CD8-positive, alpha-beta memory T cell (primary cell): ENCODE results near the gene OOSP1. TPM values are rescaled to one million over a fixed set of nuclear protein-coding genes. Genes with fewer than 3 reads are reported as not detected.

Source experiments
- CTCF ChIA-PET: fragments of 350-600 bp; sonication (Branson Sonifier 250); formaldehyde crosslinking; loops from one replicate; lab custom pipeline; 2021; ENCODE audit warnings: antibody characterized with exemption; lab: Charles Lee
- POLR2A ChIA-PET: fragments of 350-600 bp; sonication (Branson Sonifier 250); formaldehyde crosslinking; loops from one replicate; lab custom pipeline; 2021; ENCODE audit warnings: antibody characterized with exemption; lab: Charles Lee
- DNase-seq, 5 donors: peaks; one replicate each; pipeline versions ENCODE4 v3.0.0 to v3.0.0-alpha.2; 2020 to 2022; ENCODE audit warnings: mixed read lengths in 1 of 5
- H3K27ac ChIP-seq: one replicate; pipeline ENCODE4 v1.7.0; 2013; ENCODE audit warnings: low read depth, mild to moderate bottlenecking, low read length, moderate library complexity
- H3K27me3 ChIP-seq: 2 replicates; pipeline ENCODE4 v1.7.0; 2013; ENCODE audit warnings: low read length, mild to moderate bottlenecking; ENCODE audit not compliant: insufficient read depth, poor library complexity, severe bottlenecking
- H3K36me3 ChIP-seq: 2 replicates; pipeline ENCODE4 v1.7.0; 2013; ENCODE audit warnings: mild to moderate bottlenecking, low read length, moderate library complexity; ENCODE audit not compliant: insufficient read depth
- H3K4me1 ChIP-seq: 2 replicates; pipeline ENCODE4 v1.7.0; 2013; ENCODE audit warnings: mild to moderate bottlenecking, low read length, moderate library complexity; ENCODE audit not compliant: insufficient read depth
- H3K4me3 ChIP-seq: 2 replicates; pipeline ENCODE4 v1.7.0; 2013; ENCODE audit warnings: mild to moderate bottlenecking, low read length
- H3K9me3 ChIP-seq: 2 replicates; pipeline ENCODE4 v1.7.0; 2013; ENCODE audit warnings: mild to moderate bottlenecking, low read length
- H3K27ac Mint-ChIP-seq, 8 donors: one replicate each; pipeline ENCODE4 v1.8.0; 2020 to 2021; ENCODE audit warnings: mixed read lengths in 8 of 8, mild to moderate bottlenecking in 6 of 8, inconsistent platforms in 3 of 8, moderate library complexity in 3 of 8
- H3K27me3 Mint-ChIP-seq, 2 donors: one replicate each; pipeline ENCODE4 v1.8.0; 2020 to 2021; ENCODE audit warnings: mixed read lengths in 2 of 2, mild to moderate bottlenecking in 1 of 2, moderate library complexity in 1 of 2
- H3K36me3 Mint-ChIP-seq, 3 donors: one replicate each; pipeline ENCODE4 v1.8.0; 2020 to 2021; ENCODE audit warnings: mixed read lengths in 3 of 3, inconsistent platforms in 1 of 3, mild to moderate bottlenecking in 1 of 3
- H3K4me1 Mint-ChIP-seq, 3 donors: one replicate each; pipeline ENCODE4 v1.8.0; 2020 to 2021; ENCODE audit warnings: mixed read lengths in 3 of 3, inconsistent platforms in 1 of 3, mild to moderate bottlenecking in 1 of 3
- H3K4me3 Mint-ChIP-seq, 7 donors: one replicate each; pipeline ENCODE4 v1.8.0; 2020 to 2021; ENCODE audit warnings: mixed read lengths in 7 of 7, mild to moderate bottlenecking in 6 of 7, moderate library complexity in 4 of 7, inconsistent platforms in 2 of 7
- H3K9me3 Mint-ChIP-seq, 5 donors: one replicate each; pipeline ENCODE4 v1.8.0; 2020 to 2022; ENCODE audit warnings: mixed read lengths in 5 of 5, mild to moderate bottlenecking in 3 of 5, moderate library complexity in 2 of 5, inconsistent platforms in 1 of 5
- polyA plus RNA-seq: library from polyadenylated mRNA; unstranded; fragments of 300-500 nt; fragmentation: Illumina TruSeq; gene quantifications from one replicate; pipeline ENCODE4 v1.2.3, GENCODE V29; 2021
- total RNA-seq, 2 experiments: library from RNA; stranded (reverse); gene quantifications; one replicate each; pipeline ENCODE4 v1.2.3, GENCODE V29; 2021

OOSP1 gene
- total and polyA plus RNA-seq, 3 experiments from 2014 or later, result 0.28 TPM; not detected in 2

DNA sequence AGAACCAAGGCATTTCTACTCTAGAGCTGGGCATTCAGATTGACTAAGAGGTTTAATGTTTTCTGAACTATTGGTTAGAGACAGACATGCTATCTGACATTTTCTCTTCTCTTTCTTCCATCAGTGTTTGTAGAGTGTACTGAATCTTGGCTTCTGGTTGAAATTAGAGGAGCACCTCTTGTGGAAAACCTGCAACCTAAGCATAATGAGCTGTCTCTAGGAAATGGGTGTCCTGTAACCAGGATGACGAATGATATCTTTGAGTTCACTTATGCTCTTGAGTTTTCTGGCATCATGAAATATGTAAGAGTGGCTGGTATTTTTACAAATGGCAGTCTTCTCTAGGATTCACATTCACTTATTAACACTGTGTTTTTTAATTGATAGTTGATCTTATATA is 45.0 kb downstream of the OOSP1 start:
- CTCF ChIA-PET, result no interaction called here
- Mint-ChIP-seq H3K9me3 (no peaks in the 10 kb centered on the region), H3K4me3 (no peak overlapping the region), H3K36me3 (no peaks in the 10 kb centered on the region), H3K4me1 (no peaks in the 10 kb centered on the region), H3K27ac (no peak overlapping the region), H3K27me3 (peaks cover 1 to 27% of the 10 kb centered on the region in 2 donors)
- H3K36me3 ChIP-seq, result no peaks in the 10 kb centered on the region
- no peaks in the 10 kb centered on the region for H3K27me3 ChIP-seq
- H3K9me3 ChIP-seq, result no peaks in the 10 kb centered on the region
- POLR2A ChIA-PET, result no interaction called here
- no peak overlapping the region for H3K4me3 ChIP-seq
- no peak overlapping the region for H3K27ac ChIP-seq
- DNase-seq, result no peak
- H3K4me1 ChIP-seq, result no peaks in the 10 kb centered on the region

DNA sequence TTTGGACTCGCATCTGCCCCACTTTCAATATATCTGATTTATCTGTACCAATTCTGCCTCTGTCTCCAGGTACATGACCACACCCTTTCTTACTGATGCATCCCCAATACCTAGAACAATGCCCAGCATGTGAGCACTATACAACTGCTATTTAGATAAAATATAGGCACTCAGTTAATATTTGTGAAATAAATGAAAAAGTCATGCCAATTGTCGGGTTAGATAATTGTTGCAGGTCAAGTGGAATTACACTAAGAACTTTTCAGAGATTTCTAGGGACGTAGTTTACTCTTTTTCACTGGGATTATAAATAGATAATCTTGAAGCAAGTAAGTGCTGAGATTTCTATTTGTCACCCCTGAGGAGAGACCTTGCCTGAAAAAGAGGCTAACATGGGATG is 46.1 kb downstream of the OOSP1 start:
- no peaks in the 10 kb centered on the region for H3K36me3 Mint-ChIP-seq
- no peaks in the 10 kb centered on the region for H3K9me3 ChIP-seq
- no peak for DNase-seq
- no peak overlapping the region for H3K27ac Mint-ChIP-seq
- H3K27me3 ChIP-seq, result no peaks in the 10 kb centered on the region
- no peaks in the 10 kb centered on the region for H3K36me3 ChIP-seq
- H3K27ac ChIP-seq, result no peak overlapping the region
- no peak overlapping the region for H3K4me3 Mint-ChIP-seq
- no peaks in the 10 kb centered on the region for H3K9me3 Mint-ChIP-seq
- H3K4me3 ChIP-seq, result no peak overlapping the region
- no peaks in the 10 kb centered on the region for H3K4me1 Mint-ChIP-seq
- POLR2A ChIA-PET, result no interaction called here
- no peaks in the 10 kb centered on the region for H3K4me1 ChIP-seq
- peaks cover 3 to 18% of the 10 kb centered on the region in 2 donors for H3K27me3 Mint-ChIP-seq
- CTCF ChIA-PET, result no interaction called here

DNA sequence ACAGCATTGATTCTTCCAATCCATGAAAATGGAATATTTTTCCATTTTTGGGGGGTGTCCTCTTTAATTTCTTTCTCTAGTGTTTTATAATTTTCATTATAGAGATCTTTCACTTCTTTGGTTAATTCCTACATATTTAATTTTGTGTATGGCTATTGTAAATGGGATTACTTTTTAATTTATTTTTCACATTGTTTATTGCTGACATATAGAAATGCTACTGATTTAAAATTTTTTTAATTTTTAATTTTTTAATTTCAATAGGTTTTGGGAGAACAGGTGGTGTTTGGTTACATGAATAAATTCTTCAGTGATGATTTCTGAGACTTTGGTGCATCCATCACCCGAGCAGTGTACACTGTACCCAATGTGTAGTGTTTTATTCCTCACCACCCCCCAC is 52.2 kb downstream of the OOSP1 start:
- POLR2A ChIA-PET, result no interaction called here
- no peak overlapping the region for H3K27ac ChIP-seq
- H3K36me3 Mint-ChIP-seq, result no peaks in the 10 kb centered on the region
- H3K9me3 Mint-ChIP-seq, result peaks cover 6 to 21% (median 14%) of the 10 kb centered on the region in 5 donors
- no peaks in the 10 kb centered on the region for H3K36me3 ChIP-seq
- no peak overlapping the region for H3K27ac Mint-ChIP-seq
- no peaks in the 10 kb centered on the region for H3K4me1 ChIP-seq
- DNase-seq, result no peak
- peaks cover 4 to 14% of the 10 kb centered on the region in 2 donors for H3K27me3 Mint-ChIP-seq
- H3K4me3 Mint-ChIP-seq, result no peak overlapping the region
- CTCF ChIA-PET, result no interaction called here
- H3K4me3 ChIP-seq, result no peak overlapping the region
- H3K27me3 ChIP-seq, result no peaks in the 10 kb centered on the region
- no peaks in the 10 kb centered on the region for H3K9me3 ChIP-seq
- no peaks in the 10 kb centered on the region for H3K4me1 Mint-ChIP-seq

DNA sequence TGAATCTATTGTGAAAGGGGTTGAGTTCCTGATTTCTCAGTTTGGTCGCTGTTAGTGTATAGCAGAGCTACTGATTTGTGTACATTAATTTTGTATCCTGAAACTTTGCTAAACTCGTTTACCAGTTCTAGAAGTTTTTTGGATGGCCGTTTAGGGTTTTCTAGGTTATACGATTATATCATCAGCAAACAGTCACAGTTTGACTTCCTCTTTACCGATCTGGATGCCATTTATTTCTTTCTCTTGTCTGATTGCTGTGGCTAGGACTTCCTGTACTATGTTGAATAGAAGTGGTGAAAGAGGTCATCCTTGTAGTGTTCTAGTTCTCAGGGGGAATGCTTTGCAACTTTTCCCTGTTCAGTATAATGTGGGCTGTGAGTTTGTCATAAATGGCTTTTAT is 54.2 kb downstream of the OOSP1 start:
- peaks cover 6 to 21% (median 14%) of the 10 kb centered on the region in 5 donors for H3K9me3 Mint-ChIP-seq
- H3K27ac Mint-ChIP-seq, result no peak overlapping the region
- Histone ChIP-seq H3K4me1 (no peaks in the 10 kb centered on the region), H3K36me3 (no peaks in the 10 kb centered on the region), H3K4me3 (no peak overlapping the region), H3K27me3 (no peaks in the 10 kb centered on the region), H3K27ac (no peak overlapping the region), H3K9me3 (no peaks in the 10 kb centered on the region)
- no peaks in the 10 kb centered on the region for H3K4me1 Mint-ChIP-seq
- H3K27me3 Mint-ChIP-seq, result peaks cover 4 to 17% of the 10 kb centered on the region in 2 donors
- H3K4me3 Mint-ChIP-seq, result no peak overlapping the region
- POLR2A ChIA-PET, result no interaction called here
- CTCF ChIA-PET, result no interaction called here
- H3K36me3 Mint-ChIP-seq, result no peaks in the 10 kb centered on the region
- DNase-seq, result no peak

DNA sequence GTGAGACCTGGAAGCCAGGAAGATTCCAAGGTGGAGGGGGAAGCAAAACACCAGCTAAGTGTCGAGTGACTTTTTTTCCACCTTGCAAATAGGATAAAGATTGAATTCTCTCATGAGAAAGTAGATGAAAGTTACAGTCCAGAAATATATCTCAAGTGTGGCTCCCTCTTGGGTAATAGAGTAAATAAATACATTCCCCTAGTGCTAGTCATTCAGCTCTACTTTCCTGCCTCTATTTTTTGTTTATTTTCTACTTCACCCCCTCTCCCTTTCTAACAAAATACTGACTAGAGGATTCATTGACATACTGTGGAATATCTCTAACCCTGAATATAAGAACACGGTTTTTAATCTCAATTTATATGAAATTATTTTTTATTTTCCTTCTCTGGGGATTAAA is 59.6 kb downstream of the OOSP1 start:
- no peak overlapping the region for H3K4me3 Mint-ChIP-seq
- no peaks in the 10 kb centered on the region for H3K36me3 Mint-ChIP-seq
- ChIA-PET POLR2A (no interaction called here), CTCF (no interaction called here)
- no peak for DNase-seq
- no peaks in the 10 kb centered on the region for H3K4me1 Mint-ChIP-seq
- Histone ChIP-seq H3K27ac (no peak overlapping the region), H3K27me3 (no peaks in the 10 kb centered on the region), H3K4me1 (no peaks in the 10 kb centered on the region), H3K9me3 (no peaks in the 10 kb centered on the region), H3K4me3 (no peak overlapping the region), H3K36me3 (no peaks in the 10 kb centered on the region)
- H3K27me3 Mint-ChIP-seq, result peaks cover 3 to 47% of the 10 kb centered on the region in 2 donors
- no peak overlapping the region for H3K27ac Mint-ChIP-seq
- H3K9me3 Mint-ChIP-seq, result peaks cover 0 to 3% (median under 1%) of the 10 kb centered on the region in 5 donors

DNA sequence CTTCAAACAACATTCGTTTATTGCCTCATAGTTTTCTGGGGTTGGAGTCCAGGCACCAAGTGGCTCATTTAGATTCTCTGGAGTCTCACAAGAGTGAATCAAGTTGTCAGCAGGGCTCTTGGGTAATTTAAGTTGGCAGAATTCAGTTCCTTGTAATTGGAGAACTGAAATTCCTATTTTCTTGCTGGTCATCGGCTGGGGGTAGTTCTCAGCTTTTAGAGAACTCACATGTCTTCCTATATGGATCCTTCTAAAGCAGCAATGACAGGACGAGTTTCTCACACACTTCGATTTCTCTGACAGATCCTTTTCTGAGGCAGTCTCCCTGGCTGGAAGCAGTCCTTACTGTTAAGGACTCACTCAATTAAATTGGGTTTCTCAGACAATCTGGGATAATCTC is 61.5 kb downstream of the OOSP1 start:
- Mint-ChIP-seq H3K9me3 (no peaks in the 10 kb centered on the region), H3K27me3 (peaks cover 3 to 42% of the 10 kb centered on the region in 2 donors), H3K27ac (no peak overlapping the region), H3K4me3 (no peak overlapping the region), H3K36me3 (no peaks in the 10 kb centered on the region), H3K4me1 (no peaks in the 10 kb centered on the region)
- no peaks in the 10 kb centered on the region for H3K4me1 ChIP-seq
- no peaks in the 10 kb centered on the region for H3K9me3 ChIP-seq
- H3K4me3 ChIP-seq, result no peak overlapping the region
- ChIA-PET POLR2A (no interaction called here), CTCF (no interaction called here)
- no peaks in the 10 kb centered on the region for H3K36me3 ChIP-seq
- DNase-seq, result no peak
- no peak overlapping the region for H3K27ac ChIP-seq
- no peaks in the 10 kb centered on the region for H3K27me3 ChIP-seq

DNA sequence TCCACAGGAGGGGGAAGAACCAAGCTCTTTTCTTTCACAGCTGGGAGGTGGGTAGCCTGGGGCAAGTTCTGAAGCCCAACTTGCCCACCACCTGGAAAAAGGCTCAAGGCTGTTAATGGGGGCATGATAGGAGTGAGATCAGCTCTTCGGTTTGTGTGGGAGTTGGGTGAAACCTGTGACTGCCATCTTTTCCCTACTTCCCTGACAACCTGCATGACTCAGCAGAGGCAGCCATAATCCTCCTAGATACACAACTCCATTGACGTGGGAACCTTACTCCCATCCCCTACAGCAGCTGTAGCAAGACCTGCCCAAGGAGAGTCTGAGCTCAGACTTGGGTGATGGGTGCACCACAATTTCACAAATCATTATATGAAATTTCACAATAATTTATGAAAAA is 65.5 kb downstream of the OOSP1 start:
- Histone ChIP-seq H3K27me3 (no peaks in the 10 kb centered on the region), H3K9me3 (no peaks in the 10 kb centered on the region), H3K27ac (no peak overlapping the region), H3K4me3 (no peak overlapping the region), H3K36me3 (no peaks in the 10 kb centered on the region), H3K4me1 (no peaks in the 10 kb centered on the region)
- H3K36me3 Mint-ChIP-seq, result no peaks in the 10 kb centered on the region
- peaks cover 3 to 28% of the 10 kb centered on the region in 2 donors for H3K27me3 Mint-ChIP-seq
- no peak overlapping the region for H3K4me3 Mint-ChIP-seq
- DNase-seq, result no peak
- H3K4me1 Mint-ChIP-seq, result no peaks in the 10 kb centered on the region
- no peaks in the 10 kb centered on the region for H3K9me3 Mint-ChIP-seq
- CTCF ChIA-PET, result no interaction called here
- POLR2A ChIA-PET, result no interaction called here
- no peak overlapping the region for H3K27ac Mint-ChIP-seq

DNA sequence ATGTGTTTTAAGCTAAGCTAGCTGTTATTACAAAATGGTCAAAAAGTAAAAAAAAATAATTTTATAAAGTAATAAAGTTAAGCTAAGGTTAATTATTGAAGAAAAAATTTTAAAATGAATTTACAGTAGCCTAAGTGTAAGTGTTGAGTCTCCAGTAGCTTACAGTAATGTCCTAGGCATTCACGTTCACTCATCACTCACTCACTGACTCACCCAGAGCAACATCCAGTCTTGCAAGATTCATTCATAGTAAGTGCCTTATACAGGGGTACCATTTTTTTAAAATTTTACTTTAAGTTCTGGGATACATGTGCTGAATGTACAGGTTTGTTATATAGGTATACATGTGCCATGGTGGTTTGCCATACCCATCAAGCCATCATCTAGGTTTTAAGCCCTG is 67.1 kb downstream of the OOSP1 start:
- H3K36me3 Mint-ChIP-seq, result peaks cover 0 to 2% (median 0%) of the 10 kb centered on the region in 3 donors
- H3K4me1 Mint-ChIP-seq, result no peaks in the 10 kb centered on the region
- ChIA-PET CTCF (no interaction called here), POLR2A (no interaction called here)
- H3K4me3 Mint-ChIP-seq, result no peak overlapping the region
- Histone ChIP-seq H3K36me3 (no peaks in the 10 kb centered on the region), H3K4me1 (no peaks in the 10 kb centered on the region), H3K4me3 (no peak overlapping the region), H3K27me3 (no peaks in the 10 kb centered on the region), H3K9me3 (no peaks in the 10 kb centered on the region), H3K27ac (no peak overlapping the region)
- H3K27ac Mint-ChIP-seq, result no peak overlapping the region
- H3K9me3 Mint-ChIP-seq, result no peaks in the 10 kb centered on the region
- H3K27me3 Mint-ChIP-seq, result peaks cover 4 to 17% of the 10 kb centered on the region in 2 donors
- DNase-seq, result no peak
